GM23338 (cell line): ENCODE results near the gene MTA1. TPM values are rescaled to one million over a fixed set of nuclear protein-coding genes. Genes with fewer than 3 reads are reported as not detected.
A peak's percentile ranks its signal among the peaks of the same experiment; 100 is the strongest.

ENCODE experiments used
- ATAC-seq: fragments of 200-7000 bp; cut with Tn5 transposase; 3 replicates; pipeline ENCODE4 v1.9.1; 2020
- DNase-seq: peaks from one replicate; pipeline ENCODE4 v3.0.0-alpha.2; 2015; ENCODE audit warnings: low spot score
- H2AFZ ChIP-seq: fragments of 200-600 bp; sonication (generic); 2 replicates; pipeline ENCODE4 v1.8.0; 2016; ENCODE audit warnings: antibody characterized with exemption, mild to moderate bottlenecking, moderate library complexity
- H3F3A ChIP-seq: fragments of 200-600 bp; sonication (generic); replicated peaks from 2 replicates; pipeline ENCODE4 v1.8.0; 2017; ENCODE audit warnings: antibody characterized with exemption, mixed run types, low read depth
- H3K27ac ChIP-seq: fragments of 200-600 bp; sonication (generic); 2 replicates; pipeline ENCODE4 v1.6.1; 2016; ENCODE audit warnings: low read depth
- H3K27me3 ChIP-seq: fragments of 200-600 bp; sonication (generic); 2 replicates; pipeline ENCODE4 v1.8.0; 2016; ENCODE audit warnings: mild to moderate bottlenecking, mixed run types, moderate library complexity; ENCODE audit not compliant: insufficient read depth
- H3K36me3 ChIP-seq: fragments of 200-600 bp; sonication (generic); 2 replicates; pipeline ENCODE4 v1.8.0; 2016; ENCODE audit warnings: mild to moderate bottlenecking; ENCODE audit not compliant: insufficient read depth
- H3K4me1 ChIP-seq: fragments of 200-600 bp; sonication (generic); 2 replicates; pipeline ENCODE4 v1.8.0; 2016; ENCODE audit warnings: mild to moderate bottlenecking, moderate library complexity; ENCODE audit not compliant: insufficient read depth
- H3K4me2 ChIP-seq: fragments of 200-600 bp; sonication (generic); 2 replicates; pipeline ENCODE4 v1.7.1; 2017; ENCODE audit warnings: mixed run types
- H3K4me3 ChIP-seq: fragments of 200-600 bp; sonication (generic); 2 replicates; pipeline ENCODE4 v1.6.1; 2016; ENCODE audit warnings: mixed run types
- H3K79me2 ChIP-seq: fragments of 200-600 bp; sonication (generic); replicated peaks from 2 replicates; pipeline ENCODE4 v1.8.0; 2017; ENCODE audit warnings: mild to moderate bottlenecking; ENCODE audit not compliant: insufficient read depth
- H3K9me2 ChIP-seq: fragments of 200-600 bp; sonication (generic); 2 replicates; pipeline ENCODE4 v1.8.0; 2017; ENCODE audit not compliant: insufficient read depth
- H4K20me1 ChIP-seq: fragments of 200-600 bp; sonication (generic); replicated peaks from 2 replicates; pipeline ENCODE4 v1.8.0; 2017; ENCODE audit warnings: mild to moderate bottlenecking; ENCODE audit not compliant: insufficient read depth
- H3K27ac Mint-ChIP-seq: 2 replicates; pipeline ENCODE4 v1.8.0; 2020; ENCODE audit warnings: inconsistent platforms, mild to moderate bottlenecking, moderate library complexity, mixed read lengths
- H3K27me3 Mint-ChIP-seq: 3 replicates; pipeline ENCODE4 v1.8.0; 2022; ENCODE audit warnings: low read depth, mild to moderate bottlenecking, moderate library complexity, mixed read lengths, inconsistent platforms; ENCODE audit not compliant: insufficient read depth, poor library complexity
- H3K36me3 Mint-ChIP-seq: 3 replicates; pipeline ENCODE4 v1.8.0; 2021; ENCODE audit warnings: low read depth, mild to moderate bottlenecking, inconsistent platforms, moderate library complexity, mixed read lengths
- H3K4me1 Mint-ChIP-seq: 3 replicates; pipeline ENCODE4 v1.8.0; 2020; ENCODE audit warnings: mild to moderate bottlenecking, inconsistent platforms, mixed read lengths
- H3K4me3 Mint-ChIP-seq: 3 replicates; pipeline ENCODE4 v1.8.0; 2021; ENCODE audit warnings: moderate library complexity, mild to moderate bottlenecking, inconsistent platforms, mixed read lengths
- H3K9me3 Mint-ChIP-seq: 3 replicates; pipeline ENCODE4 v1.8.0; 2020; ENCODE audit warnings: moderate library complexity, mild to moderate bottlenecking, inconsistent platforms, mixed read lengths
- CTCF ChIP-seq, 2 experiments: fragments of 200-600 bp in 1 of 2; sonication (generic) in 1 of 2; conservative IDR thresholded peaks; 2 replicates each; pipeline versions ENCODE4 v1.5.1 to v1.6.1; 2016 to 2017; ENCODE audit warnings: antibody characterized with exemption in 2 of 2, low read depth in 2 of 2, mild to moderate bottlenecking in 2 of 2, moderate library complexity in 1 of 2
- ETS1 ChIP-seq: IDR thresholded peaks from 2 replicates; pipeline ENCODE4 v1.6.1; 2016; ENCODE audit warnings: antibody characterized with exemption
- EZH2 ChIP-seq: fragments of 200-600 bp; sonication (generic); IDR thresholded peaks from one replicate; pipeline ENCODE4 v1.8.0; 2017; ENCODE audit warnings: antibody characterized with exemption, mild to moderate bottlenecking, low read depth; ENCODE audit not compliant: unreplicated experiment
- JUNB ChIP-seq: IDR thresholded peaks from one replicate; pipeline ENCODE4 v1.6.1; 2016; ENCODE audit warnings: antibody characterized with exemption; ENCODE audit not compliant: unreplicated experiment
- POLR2AphosphoS5 ChIP-seq: IDR thresholded peaks from 2 replicates; pipeline ENCODE4 v1.6.1; 2016; ENCODE audit warnings: antibody characterized with exemption, low read depth
- STAT1 ChIP-seq: IDR thresholded peaks from one replicate; pipeline ENCODE4 v1.6.1; 2016; ENCODE audit warnings: antibody characterized with exemption; ENCODE audit not compliant: unreplicated experiment
- ZNF114 ChIP-seq: fragments of 250-450 bp; sonication (Bioruptor Pico); IDR thresholded peaks from 2 replicates; pipeline ENCODE4 v1.5.0; 2020; ENCODE audit warnings: mild to moderate bottlenecking, moderate library complexity
- polyA plus RNA-seq: library from polyadenylated mRNA; unstranded; fragments of >200 nt; fragmentation: Nextera tagmentation; extraction: Ambion mirVana; gene quantifications from 2 replicates; pipeline ENCODE4 v1.2.1, GENCODE V29; 2016
- total RNA-seq: library from RNA; depleted of rRNA; stranded (reverse); fragments of >200 nt; shearing (Covaris generic); gene quantifications from 2 replicates; pipeline ENCODE4 v1.2.3, GENCODE V29; 2014
- TF ChIP-seq, protein P1 (sequence below): fragments of 250-450 bp; sonication (Bioruptor Pico); IDR thresholded peaks from 2 replicates; pipeline ENCODE4 v1.5.0; 2020; ENCODE audit warnings: mild to moderate bottlenecking, moderate library complexity

The MTA1 gene
- total and polyA plus RNA-seq, 2 experiments from 2014 or later: 53.3 to 126 TPM

GRCh38 chr14:105461903-105462302 is 42.3 kb downstream of the MTA1 start:
- ATAC-seq (no peak), DNase-seq (no peak)
- Histone ChIP-seq H3K4me2 (no peak overlapping the region), H3K27ac (0 out of 2 replicates have a peak overlapping the region, but pooled peaks have one; percentile 55), H3F3A (no peaks in the 10 kb centered on the region), H2AFZ (no peak overlapping the region), H3K4me3 (no peak overlapping the region), H3K4me1 (no peaks in the 10 kb centered on the region), H3K36me3 (peaks cover 3% of the 10 kb centered on the region; the same call in 1 of the 2 replicates), H4K20me1 (0 out of 2 replicates have a peak, but pooled peaks cover 8% of the 10 kb centered on the region), H3K79me2 (no peaks in the 10 kb centered on the region), H3K9me2 (no peaks in the 10 kb centered on the region), H3K27me3 (no peaks in the 10 kb centered on the region)
- TF ChIP-seq JUNB (no peak), EZH2 (no peak), CTCF (conservative IDR thresholded peaks at IDR 0.05; ENCODE audit: low read depth in 2 of 2) (no peak), ZNF114 (CRISPR knock-in tag) (no peak), STAT1 (no peak), POLR2AphosphoS5 (no peak), ETS1 (no peak)
- TF ChIP-seq, protein P1, sequence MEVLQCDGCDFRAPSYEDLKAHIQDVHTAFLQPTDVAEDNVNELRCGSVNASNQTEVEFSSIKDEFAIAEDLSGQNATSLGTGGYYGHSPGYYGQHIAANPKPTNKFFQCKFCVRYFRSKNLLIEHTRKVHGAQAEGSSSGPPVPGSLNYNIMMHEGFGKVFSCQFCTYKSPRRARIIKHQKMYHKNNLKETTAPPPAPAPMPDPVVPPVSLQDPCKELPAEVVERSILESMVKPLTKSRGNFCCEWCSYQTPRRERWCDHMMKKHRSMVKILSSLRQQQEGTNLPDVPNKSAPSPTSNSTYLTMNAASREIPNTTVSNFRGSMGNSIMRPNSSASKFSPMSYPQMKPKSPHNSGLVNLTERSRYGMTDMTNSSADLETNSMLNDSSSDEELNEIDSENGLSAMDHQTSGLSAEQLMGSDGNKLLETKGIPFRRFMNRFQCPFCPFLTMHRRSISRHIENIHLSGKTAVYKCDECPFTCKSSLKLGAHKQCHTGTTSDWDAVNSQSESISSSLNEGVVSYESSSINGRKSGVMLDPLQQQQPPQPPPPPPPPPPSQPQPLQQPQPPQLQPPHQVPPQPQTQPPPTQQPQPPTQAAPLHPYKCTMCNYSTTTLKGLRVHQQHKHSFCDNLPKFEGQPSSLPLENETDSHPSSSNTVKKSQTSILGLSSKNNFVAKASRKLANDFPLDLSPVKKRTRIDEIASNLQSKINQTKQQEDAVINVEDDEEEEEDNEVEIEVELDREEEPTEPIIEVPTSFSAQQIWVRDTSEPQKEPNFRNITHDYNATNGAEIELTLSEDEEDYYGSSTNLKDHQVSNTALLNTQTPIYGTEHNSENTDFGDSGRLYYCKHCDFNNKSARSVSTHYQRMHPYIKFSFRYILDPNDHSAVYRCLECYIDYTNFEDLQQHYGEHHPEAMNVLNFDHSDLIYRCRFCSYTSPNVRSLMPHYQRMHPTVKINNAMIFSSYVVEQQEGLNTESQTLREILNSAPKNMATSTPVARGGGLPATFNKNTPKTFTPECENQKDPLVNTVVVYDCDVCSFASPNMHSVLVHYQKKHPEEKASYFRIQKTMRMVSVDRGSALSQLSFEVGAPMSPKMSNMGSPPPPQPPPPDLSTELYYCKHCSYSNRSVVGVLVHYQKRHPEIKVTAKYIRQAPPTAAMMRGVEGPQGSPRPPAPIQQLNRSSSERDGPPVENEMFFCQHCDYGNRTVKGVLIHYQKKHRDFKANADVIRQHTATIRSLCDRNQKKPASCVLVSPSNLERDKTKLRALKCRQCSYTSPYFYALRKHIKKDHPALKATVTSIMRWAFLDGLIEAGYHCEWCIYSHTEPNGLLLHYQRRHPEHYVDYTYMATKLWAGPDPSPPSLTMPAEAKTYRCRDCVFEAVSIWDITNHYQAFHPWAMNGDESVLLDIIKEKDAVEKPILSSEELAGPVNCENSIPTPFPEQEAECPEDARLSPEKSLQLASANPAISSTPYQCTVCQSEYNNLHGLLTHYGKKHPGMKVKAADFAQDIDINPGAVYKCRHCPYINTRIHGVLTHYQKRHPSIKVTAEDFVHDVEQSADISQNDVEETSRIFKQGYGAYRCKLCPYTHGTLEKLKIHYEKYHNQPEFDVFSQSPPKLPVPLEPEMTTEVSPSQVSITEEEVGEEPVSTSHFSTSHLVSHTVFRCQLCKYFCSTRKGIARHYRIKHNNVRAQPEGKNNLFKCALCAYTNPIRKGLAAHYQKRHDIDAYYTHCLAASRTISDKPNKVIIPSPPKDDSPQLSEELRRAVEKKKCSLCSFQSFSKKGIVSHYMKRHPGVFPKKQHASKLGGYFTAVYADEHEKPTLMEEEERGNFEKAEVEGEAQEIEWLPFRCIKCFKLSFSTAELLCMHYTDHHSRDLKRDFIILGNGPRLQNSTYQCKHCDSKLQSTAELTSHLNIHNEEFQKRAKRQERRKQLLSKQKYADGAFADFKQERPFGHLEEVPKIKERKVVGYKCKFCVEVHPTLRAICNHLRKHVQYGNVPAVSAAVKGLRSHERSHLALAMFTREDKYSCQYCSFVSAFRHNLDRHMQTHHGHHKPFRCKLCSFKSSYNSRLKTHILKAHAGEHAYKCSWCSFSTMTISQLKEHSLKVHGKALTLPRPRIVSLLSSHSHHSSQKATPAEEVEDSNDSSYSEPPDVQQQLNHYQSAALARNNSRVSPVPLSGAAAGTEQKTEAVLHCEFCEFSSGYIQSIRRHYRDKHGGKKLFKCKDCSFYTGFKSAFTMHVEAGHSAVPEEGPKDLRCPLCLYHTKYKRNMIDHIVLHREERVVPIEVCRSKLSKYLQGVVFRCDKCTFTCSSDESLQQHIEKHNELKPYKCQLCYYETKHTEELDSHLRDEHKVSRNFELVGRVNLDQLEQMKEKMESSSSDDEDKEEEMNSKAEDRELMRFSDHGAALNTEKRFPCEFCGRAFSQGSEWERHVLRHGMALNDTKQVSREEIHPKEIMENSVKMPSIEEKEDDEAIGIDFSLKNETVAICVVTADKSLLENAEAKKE: no peak
- H3K4me1 Mint-ChIP-seq: peaks cover 2% of the 10 kb centered on the region; the same call in 1 of the 3 replicates
- H3K4me3 Mint-ChIP-seq: no peak overlapping the region
- peak overlapping the region; percentile 90; the same call in 1 of the 2 replicates for H3K27ac Mint-ChIP-seq
- no peaks in the 10 kb centered on the region; the same call in 2 of the 3 replicates for H3K9me3 Mint-ChIP-seq
- H3K36me3 Mint-ChIP-seq: peaks cover 34% of the 10 kb centered on the region
- peaks cover 19% of the 10 kb centered on the region for H3K27me3 Mint-ChIP-seq
